HG03097 (cell line): ENCODE data around the gene VTN.

Source experiments
- ATAC-seq: cut with Tn5 transposase; IDR thresholded peaks from one replicate; pipeline ENCODE4 v1.9.1; 2021; ENCODE audit not compliant: unreplicated experiment, low FRiP score

VTN gene

GRCh38 chr17:28396635-28397239 lies 26.6 kb upstream of the VTN start:
- no peak for ATAC-seq

- ATAC-seq, result no peak
These were observed 25.9 kb upstream of the VTN start for GRCh38 chr17:28395968-28396367.

- ATAC-seq, result no peak
These were observed 25.3 kb upstream of the VTN start for GRCh38 chr17:28395426-28395825.

- no peak for ATAC-seq
These were observed 24.4 kb upstream of the VTN start for GRCh38 chr17:28394337-28395116.

GRCh38 chr17:28392491-28392890 lies 22.4 kb upstream of the VTN start:
- ATAC-seq, result no peak

- ATAC-seq, result no peak
These were observed 21.3 kb upstream of the VTN start for GRCh38 chr17:28391401-28391800.

GRCh38 chr17:28390984-28391383 lies 20.9 kb upstream of the VTN start:
- no peak for ATAC-seq

- ATAC-seq, result no peak
These were observed 20.5 kb upstream of the VTN start for GRCh38 chr17:28390563-28390962.

- ATAC-seq, result no peak
These were observed 20.0 kb upstream of the VTN start for GRCh38 chr17:28390141-28390540.

GRCh38 chr17:28388106-28388505 lies 18.0 kb upstream of the VTN start:
- ATAC-seq, result no peak

- ATAC-seq, result no peak
These were observed 16.3 kb upstream of the VTN start for GRCh38 chr17:28386391-28386790.

- no peak for ATAC-seq
These were observed 15.3 kb upstream of the VTN start for GRCh38 chr17:28385406-28385805.

- no peak for ATAC-seq
These were observed 14.9 kb upstream of the VTN start for GRCh38 chr17:28385037-28385400.

- peak; percentile 63 for ATAC-seq
These were observed 14.4 kb upstream of the VTN start for GRCh38 chr17:28384281-28385036.

GRCh38 chr17:28381141-28381825 lies 11.2 kb upstream of the VTN start:
- no peak for ATAC-seq

- no peak for ATAC-seq
These were observed 10.0 kb upstream of the VTN start for GRCh38 chr17:28379814-28380801.

- ATAC-seq, result no peak
These were observed 2.8 kb upstream of the VTN start for GRCh38 chr17:28372945-28373274.

GRCh38 chr17:28372203-28372944 lies 2.3 kb upstream of the VTN start:
- ATAC-seq, result peak; percentile 13
